Stomach (tissue), 9 donors: ENCODE results near the gene CFAP100. TPM values are rescaled to one million over a fixed set of nuclear protein-coding genes. Genes with fewer than 3 reads are reported as not detected.

ENCODE experiments used
- DNase-seq, 2 donors: peaks; one replicate each; pipeline versions ENCODE4 v3.0.0 to v3.0.0-alpha.2; 2013 to 2019
- H3K27ac ChIP-seq, 5 donors: fragments of 200-600 bp in 4 of 5; sonication (generic) in 4 of 5; one replicate each; pipeline ENCODE4 v1.5.1; 2013 to 2019; ENCODE audit warnings: mild to moderate bottlenecking in 1 of 5, moderate library complexity in 1 of 5
- H3K27me3 ChIP-seq, 3 donors: fragments of 200-600 bp; sonication (generic); one replicate each; pipeline ENCODE4 v1.5.1; 2017 to 2019; ENCODE audit warnings: mixed run types in 1 of 3
- H3K36me3 ChIP-seq, 4 donors: fragments of 200-600 bp; sonication (generic); 1 replicate in 3 of 4; 2 replicates in 1 of 4; pipeline ENCODE4 v1.5.1; 2016 to 2019
- H3K4me1 ChIP-seq, 4 donors: fragments of 200-600 bp; sonication (generic); one replicate each; pipeline ENCODE4 v1.5.1; 2016 to 2019
- H3K4me3 ChIP-seq, 4 donors: fragments of 200-600 bp; sonication (generic) in 3 of 4; one replicate each; pipeline ENCODE4 v1.5.1; 2016 to 2019; ENCODE audit warnings: mild to moderate bottlenecking in 1 of 4
- H3K9me3 ChIP-seq, 4 donors: fragments of 200-600 bp; sonication (generic); one replicate each; pipeline ENCODE4 v1.5.1; 2016 to 2019
- EP300 ChIP-seq: sonication (generic); formaldehyde crosslinking; IDR thresholded peaks from one replicate; pipeline ENCODE4 v1.6.1; 2017; ENCODE audit warnings: antibody characterized with exemption
- POLR2A ChIP-seq, 4 donors: fragments of 450-650 bp; IDR thresholded peaks; one replicate each; pipeline ENCODE4 v1.6.1; 2016; ENCODE audit warnings: antibody characterized with exemption in 4 of 4, control low read depth in 2 of 4, mild to moderate bottlenecking in 1 of 4, moderate library complexity in 1 of 4
- POLR2AphosphoS5 ChIP-seq, 3 donors: sonication (generic); formaldehyde crosslinking; IDR thresholded peaks; one replicate each; pipeline ENCODE4 v1.6.1; 2016; ENCODE audit warnings: antibody characterized with exemption in 3 of 3
- WGBS, 5 donors: extraction: QIAGEN DNeasy Blood & Tissue Kit in 3 of 5; methylation state at CpG; one replicate each; pipeline versions ENCODE4 v1.1.5 to v1.1.7; 2013 to 2018; 5-methylcytosine and 5-hydroxymethylcytosine counted together
- intact Hi-C: fragments of 100-400 bp; cut with DNase I; formaldehyde crosslinking; loops from one replicate; pipeline ENCODE4 v1.15.1; 2023; ENCODE audit warnings: low total_unique reads
- polyA plus RNA-seq, 3 donors: library from polyadenylated mRNA; stranded (reverse); fragments of 200-250 nt; gene quantifications; one replicate each; pipeline ENCODE4 v1.2.3, GENCODE V29; 2013
- total RNA-seq, 5 donors: library from RNA; depleted of rRNA; stranded (reverse); fragments of >200 nt; gene quantifications; one replicate each; pipeline versions ENCODE4 v1.1.0 to v1.2.3, GENCODE V29; 2014 to 2016
- TF ChIP-seq, protein P1 (sequence below), 7 experiments: fragments of 450-650 bp in 4 of 7; fragments of 200-600 bp in 3 of 7; sonication (generic) in 3 of 7; IDR thresholded peaks; one replicate each; pipeline ENCODE4 v1.5.1; 2016 to 2019; ENCODE audit warnings: antibody characterized with exemption in 7 of 7, control low read depth in 2 of 7, mild to moderate bottlenecking in 1 of 7
- donor health status: healthy with polysubstance abuse.
- donor health status: Bipolar disorder and iron deficiency.
- donor health status: healthy.

Gene CFAP100
- total and polyA plus RNA-seq, 8 donors, result not detected

DNA sequence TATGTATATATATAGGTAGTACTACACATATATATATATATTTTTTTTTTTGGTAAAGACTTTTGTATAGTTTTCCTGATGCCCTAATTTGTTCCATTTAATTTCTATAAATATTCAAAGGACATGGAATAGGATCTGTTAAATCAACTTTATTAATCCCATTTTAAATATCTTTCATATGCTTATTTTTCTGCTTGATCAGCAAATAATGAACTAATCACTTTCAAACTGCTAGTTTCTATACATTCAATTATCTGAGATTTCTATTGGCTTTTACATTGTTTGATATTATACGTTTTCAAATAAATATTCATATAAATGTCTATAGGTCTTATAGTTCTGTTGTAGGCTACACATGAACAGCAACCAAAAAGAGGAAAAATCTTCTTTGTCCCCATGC, 59.3 kb downstream of the CFAP100 start:
- H3K4me1 ChIP-seq, result peaks cover 0 to 5% (median 0%) of the 10 kb centered on the region in 4 donors
- H3K27ac ChIP-seq, result no peak overlapping the region
- H3K4me3 ChIP-seq, result no peak overlapping the region
- no peaks in the 10 kb centered on the region for H3K9me3 ChIP-seq
- H3K27me3 ChIP-seq, result no peaks in the 10 kb centered on the region
- intact Hi-C loops, result no loop called here
- TF ChIP-seq, protein P1, sequence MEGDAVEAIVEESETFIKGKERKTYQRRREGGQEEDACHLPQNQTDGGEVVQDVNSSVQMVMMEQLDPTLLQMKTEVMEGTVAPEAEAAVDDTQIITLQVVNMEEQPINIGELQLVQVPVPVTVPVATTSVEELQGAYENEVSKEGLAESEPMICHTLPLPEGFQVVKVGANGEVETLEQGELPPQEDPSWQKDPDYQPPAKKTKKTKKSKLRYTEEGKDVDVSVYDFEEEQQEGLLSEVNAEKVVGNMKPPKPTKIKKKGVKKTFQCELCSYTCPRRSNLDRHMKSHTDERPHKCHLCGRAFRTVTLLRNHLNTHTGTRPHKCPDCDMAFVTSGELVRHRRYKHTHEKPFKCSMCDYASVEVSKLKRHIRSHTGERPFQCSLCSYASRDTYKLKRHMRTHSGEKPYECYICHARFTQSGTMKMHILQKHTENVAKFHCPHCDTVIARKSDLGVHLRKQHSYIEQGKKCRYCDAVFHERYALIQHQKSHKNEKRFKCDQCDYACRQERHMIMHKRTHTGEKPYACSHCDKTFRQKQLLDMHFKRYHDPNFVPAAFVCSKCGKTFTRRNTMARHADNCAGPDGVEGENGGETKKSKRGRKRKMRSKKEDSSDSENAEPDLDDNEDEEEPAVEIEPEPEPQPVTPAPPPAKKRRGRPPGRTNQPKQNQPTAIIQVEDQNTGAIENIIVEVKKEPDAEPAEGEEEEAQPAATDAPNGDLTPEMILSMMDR (IDR thresholded peaks at IDR 0.05), result no peak
- no peak for TF ChIP-seq EP300
- no peak for TF ChIP-seq POLR2AphosphoS5 (IDR thresholded peaks at IDR 0.05)
- no peak for TF ChIP-seq POLR2A (IDR thresholded peaks at IDR 0.05)
- H3K36me3 ChIP-seq, result peaks cover 52 to 98% (median 96%) of the 10 kb centered on the region in 4 donors
- no peak for DNase-seq
- 57 to 81% (median 76%) methylated on average over 1 of the region's 1 CpG for WGBS, 5 donors

DNA sequence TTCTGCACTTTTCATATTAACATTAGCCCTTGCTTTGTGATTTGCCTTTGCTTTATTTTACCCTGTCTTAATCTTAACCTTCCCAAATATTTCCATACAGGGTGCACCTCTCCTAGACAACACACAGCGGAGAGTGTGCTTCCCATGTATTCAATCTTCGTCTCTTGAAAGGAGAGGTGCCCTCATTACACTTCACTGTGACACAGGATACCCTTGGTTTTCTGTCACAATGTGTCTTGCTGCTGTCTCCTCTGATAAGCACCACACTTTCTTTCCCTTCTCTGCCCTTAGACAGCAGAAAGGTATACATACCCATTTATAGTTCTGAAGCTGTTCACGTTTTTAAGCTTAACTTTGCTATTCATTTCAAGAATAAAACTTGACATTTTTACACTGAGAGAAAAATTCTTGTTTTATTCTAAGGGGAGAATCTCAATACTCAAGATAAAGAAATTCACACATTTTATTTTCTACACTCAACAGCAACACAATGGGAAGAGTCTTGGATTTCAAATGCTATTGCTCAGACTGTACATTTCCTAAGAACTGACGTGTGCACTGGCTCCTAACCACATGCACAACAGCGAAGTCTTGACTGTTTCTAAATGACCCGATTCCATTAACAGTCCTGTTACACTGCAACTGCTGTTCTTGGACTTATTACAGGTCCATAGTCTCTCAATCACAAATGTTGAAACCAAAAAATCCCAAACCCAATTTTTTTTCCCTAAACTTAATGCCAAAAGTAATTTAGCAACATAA, 59.9 kb downstream of the CFAP100 start:
- no peak for DNase-seq
- Histone ChIP-seq H3K36me3 (peaks cover 55 to 98% (median 96%) of the 10 kb centered on the region in 4 donors), H3K4me3 (no peak overlapping the region), H3K27ac (no peak overlapping the region), H3K4me1 (peaks cover 0 to 5% (median 0%) of the 10 kb centered on the region in 4 donors), H3K9me3 (no peaks in the 10 kb centered on the region), H3K27me3 (no peaks in the 10 kb centered on the region)
- 79 to 91% (median 90%) methylated on average over 6 of the region's 6 CpGs for WGBS, 5 donors
- intact Hi-C loops, result no loop called here
- TF ChIP-seq EP300 (no peak), POLR2A (IDR thresholded peaks at IDR 0.05) (no peak), POLR2AphosphoS5 (IDR thresholded peaks at IDR 0.05) (no peak)
- TF ChIP-seq, protein P1 (IDR thresholded peaks at IDR 0.05), result no peak

DNA sequence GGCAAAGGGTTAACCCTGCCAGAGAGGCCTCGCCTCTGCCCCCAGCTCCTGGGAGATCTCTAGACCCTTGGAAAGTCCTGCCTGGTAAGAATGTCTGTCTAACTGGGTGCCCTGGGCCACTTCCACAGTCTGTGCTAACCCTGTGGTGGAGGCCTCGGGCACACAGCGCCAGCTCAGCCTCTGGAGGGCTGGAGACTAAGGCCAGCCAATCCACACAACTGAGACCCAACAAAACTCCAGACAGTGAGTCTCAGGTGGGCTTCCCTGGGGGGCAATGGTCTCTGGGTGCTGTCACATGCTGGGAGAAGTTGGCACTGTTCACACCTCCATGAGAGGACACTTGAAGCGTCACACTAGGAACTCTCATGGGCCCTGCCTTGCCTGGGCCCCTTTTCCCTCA, 61.5 kb downstream of the CFAP100 start:
- Histone ChIP-seq H3K4me3 (no peak overlapping the region), H3K36me3 (peaks cover 54 to 98% (median 96%) of the 10 kb centered on the region in 4 donors), H3K27ac (no peak overlapping the region), H3K27me3 (no peaks in the 10 kb centered on the region), H3K9me3 (no peaks in the 10 kb centered on the region), H3K4me1 (peaks cover 0 to 5% (median 0%) of the 10 kb centered on the region in 4 donors)
- no peak for TF ChIP-seq POLR2A (IDR thresholded peaks at IDR 0.05)
- TF ChIP-seq, protein P1 (IDR thresholded peaks at IDR 0.05), result no peak
- DNase-seq, result no peak
- intact Hi-C loops, result no loop called here
- WGBS, 5 donors, result 70 to 92% (median 81%) methylated on average over 4 of the region's 4 CpGs

DNA sequence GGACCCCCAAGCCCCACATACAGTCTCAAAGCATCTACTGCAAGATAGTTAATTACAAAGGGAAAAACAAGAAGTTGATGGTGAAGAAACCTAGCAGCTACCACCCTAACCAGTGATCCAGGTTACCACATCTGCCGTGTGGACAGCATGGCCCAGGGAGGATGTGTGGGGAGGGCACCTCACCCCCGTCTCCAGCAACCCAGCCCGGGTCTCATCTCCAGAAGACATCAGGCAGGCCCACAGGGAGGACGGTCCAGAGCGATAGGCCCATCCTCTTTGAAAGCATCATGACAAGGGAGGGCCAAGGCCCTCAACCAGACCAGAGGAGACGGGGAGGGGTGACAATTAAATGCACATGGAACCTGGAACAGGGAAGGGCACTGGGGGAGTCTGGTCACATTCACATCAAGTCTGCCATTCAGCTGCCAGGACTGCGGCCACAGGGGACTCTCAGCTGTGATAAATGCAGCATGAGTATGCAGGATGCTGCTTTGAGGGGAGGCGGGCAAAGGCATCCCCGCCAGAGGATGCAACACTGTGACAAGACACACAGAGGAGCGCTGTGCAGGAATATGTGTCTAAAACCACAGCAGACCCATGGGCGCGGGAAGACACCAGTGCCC, 62.2 kb downstream of the CFAP100 start:
- 76 to 95% (median 88%) methylated on average over 12 of the region's 12 CpGs for WGBS, 5 donors
- DNase-seq, result no peak
- H3K36me3 ChIP-seq, result peaks cover 54 to 98% (median 96%) of the 10 kb centered on the region in 4 donors

More for the DNA sequence above, 62.2 kb downstream of the CFAP100 start:
- no peak overlapping the region for H3K27ac ChIP-seq
- peaks cover 0 to 5% (median 0%) of the 10 kb centered on the region in 4 donors for H3K4me1 ChIP-seq
- no peak for TF ChIP-seq EP300
- TF ChIP-seq, protein P1 (IDR thresholded peaks at IDR 0.05), result no peak
- TF ChIP-seq POLR2AphosphoS5 (IDR thresholded peaks at IDR 0.05), result no peak
- no peak for TF ChIP-seq POLR2A (IDR thresholded peaks at IDR 0.05)
- H3K9me3 ChIP-seq, result no peaks in the 10 kb centered on the region
- intact Hi-C loops, result no loop called here
- H3K4me3 ChIP-seq, result no peak overlapping the region
- no peaks in the 10 kb centered on the region for H3K27me3 ChIP-seq
